Stimulated activated naive B cell treated with anti-CD40 and anti-IgM and Interleukin-4, amounts not matched to agents 10 μg/mL and 1 μg/mL and 100 μg/mL, for 72 hours (primary cell): ENCODE results near the gene PLEKHG5.
A peak's percentile ranks its signal among the peaks of the same experiment; 100 is the strongest.

Experiments
- ATAC-seq, 2 donors: fragments of 150-1000 bp; cut with Tn5 transposase; replicated peaks; 2 replicates each; pipeline ENCODE4 v1.10.0; 2021; ENCODE audit warnings: moderate library complexity in 1 of 2
- DNase-seq: peaks from one replicate; pipeline ENCODE4 v3.0.0; 2021
- H3K27ac Mint-ChIP-seq: one replicate; pipeline ENCODE4 v1.8.0; 2022; ENCODE audit warnings: mild to moderate bottlenecking, mixed read lengths
- H3K27me3 Mint-ChIP-seq, 2 donors: one replicate each; pipeline ENCODE4 v1.8.0; 2022; ENCODE audit warnings: mixed read lengths in 2 of 2
- H3K36me3 Mint-ChIP-seq, 2 donors: one replicate each; pipeline ENCODE4 v1.8.0; 2022; ENCODE audit warnings: mixed read lengths in 2 of 2, mild to moderate bottlenecking in 1 of 2
- H3K4me1 Mint-ChIP-seq, 2 donors: one replicate each; pipeline ENCODE4 v1.8.0; 2022; ENCODE audit warnings: mixed read lengths in 2 of 2, mild to moderate bottlenecking in 1 of 2
- H3K4me3 Mint-ChIP-seq, 2 donors: one replicate each; pipeline ENCODE4 v1.8.0; 2022; ENCODE audit warnings: mild to moderate bottlenecking in 2 of 2, mixed read lengths in 2 of 2, moderate library complexity in 1 of 2
- H3K9me3 Mint-ChIP-seq, 2 donors: one replicate each; pipeline ENCODE4 v1.8.0; 2022; ENCODE audit warnings: mixed read lengths in 2 of 2, mild to moderate bottlenecking in 1 of 2

The PLEKHG5 gene

GRCh38 chr1:6517435-6517851 is 26.0 kb upstream of the PLEKHG5 start:
- no peaks in the 10 kb centered on the region for H3K27me3 Mint-ChIP-seq
- no peaks in the 10 kb centered on the region for H3K4me1 Mint-ChIP-seq
- H3K4me3 Mint-ChIP-seq = no peak overlapping the region
- H3K27ac Mint-ChIP-seq = no peak overlapping the region
- H3K36me3 Mint-ChIP-seq = peaks cover 0 to 3% of the 10 kb centered on the region in 2 donors
- DNase-seq (no peak), ATAC-seq (no peak)
- no peaks in the 10 kb centered on the region for H3K9me3 Mint-ChIP-seq

GRCh38 chr1:6515771-6516170 is 24.3 kb upstream of the PLEKHG5 start:
- Mint-ChIP-seq H3K36me3 (peaks cover 0 to 1% of the 10 kb centered on the region in 2 donors), H3K9me3 (no peaks in the 10 kb centered on the region), H3K27me3 (no peaks in the 10 kb centered on the region), H3K27ac (no peak overlapping the region), H3K4me3 (no peak overlapping the region), H3K4me1 (no peaks in the 10 kb centered on the region)
- no peak for ATAC-seq
- DNase-seq = no peak

GRCh38 chr1:6513320-6513801 is 21.9 kb upstream of the PLEKHG5 start:
- DNase-seq (no peak), ATAC-seq (no peak)
- Mint-ChIP-seq H3K4me1 (peaks cover 0 to 9% of the 10 kb centered on the region in 2 donors), H3K4me3 (no peak overlapping the region), H3K27me3 (peaks cover 0 to 9% of the 10 kb centered on the region in 2 donors), H3K27ac (no peak overlapping the region), H3K36me3 (no peaks in the 10 kb centered on the region), H3K9me3 (no peaks in the 10 kb centered on the region)

GRCh38 chr1:6512908-6513280 is 21.4 kb upstream of the PLEKHG5 start:
- no peak for ATAC-seq
- H3K27me3 Mint-ChIP-seq = peaks cover 0 to 11% of the 10 kb centered on the region in 2 donors
- H3K9me3 Mint-ChIP-seq = no peaks in the 10 kb centered on the region
- H3K36me3 Mint-ChIP-seq = no peaks in the 10 kb centered on the region
- H3K4me1 Mint-ChIP-seq = peaks cover 0 to 9% of the 10 kb centered on the region in 2 donors
- H3K27ac Mint-ChIP-seq = no peak overlapping the region
- no peak overlapping the region for H3K4me3 Mint-ChIP-seq
- DNase-seq = no peak

DNA sequence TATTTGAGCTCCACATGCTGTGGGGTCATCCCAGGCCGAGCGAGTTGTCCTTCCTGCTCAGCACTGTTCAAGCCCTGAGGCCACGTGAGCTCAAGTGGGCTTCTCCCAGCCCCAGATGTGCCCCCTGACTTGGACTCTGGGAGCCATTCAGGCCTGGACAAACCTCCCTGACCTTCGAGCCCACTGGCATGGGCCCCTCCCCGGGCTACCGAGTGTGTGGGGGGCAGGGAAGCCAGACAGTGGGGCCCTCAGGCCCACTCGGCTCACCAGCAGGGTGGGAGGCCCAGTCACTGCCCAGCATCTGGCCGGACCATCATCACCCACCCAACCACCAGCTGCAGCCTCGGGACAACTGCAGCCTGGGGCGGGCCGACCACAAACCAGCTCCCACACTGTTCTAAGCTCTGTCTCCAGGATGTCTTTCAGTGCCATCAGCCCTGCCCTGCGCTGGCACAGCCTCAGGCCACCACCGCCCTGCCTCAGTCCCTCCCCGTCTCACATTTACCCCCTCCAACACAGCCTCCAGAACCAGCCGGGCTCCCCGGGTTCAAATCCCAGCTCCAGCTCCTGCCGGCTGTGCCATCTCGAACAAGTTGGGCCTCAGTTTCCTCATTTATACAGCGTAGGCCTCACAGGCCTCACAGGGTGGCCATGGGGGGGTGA is 20.9 kb upstream of the PLEKHG5 start:
- no peak overlapping the region for H3K4me3 Mint-ChIP-seq
- peaks cover 0 to 11% of the 10 kb centered on the region in 2 donors for H3K27me3 Mint-ChIP-seq
- H3K4me1 Mint-ChIP-seq = peaks cover 0 to 9% of the 10 kb centered on the region in 2 donors
- H3K36me3 Mint-ChIP-seq = no peaks in the 10 kb centered on the region
- ATAC-seq (no peak), DNase-seq (no peak)
- H3K27ac Mint-ChIP-seq = no peak overlapping the region
- no peaks in the 10 kb centered on the region for H3K9me3 Mint-ChIP-seq

- H3K4me3 Mint-ChIP-seq = no peak overlapping the region
- ATAC-seq (no peak), DNase-seq (no peak)
- H3K36me3 Mint-ChIP-seq = no peaks in the 10 kb centered on the region
- H3K27me3 Mint-ChIP-seq = peaks cover 6 to 11% of the 10 kb centered on the region in 2 donors
- no peak overlapping the region for H3K27ac Mint-ChIP-seq
- peaks cover 0 to 9% of the 10 kb centered on the region in 2 donors for H3K4me1 Mint-ChIP-seq
- no peaks in the 10 kb centered on the region for H3K9me3 Mint-ChIP-seq
These were observed 20.2 kb upstream of the PLEKHG5 start for GRCh38 chr1:6511561-6512244.

GRCh38 chr1:6511056-6511455 is 19.6 kb upstream of the PLEKHG5 start:
- Mint-ChIP-seq H3K36me3 (no peaks in the 10 kb centered on the region), H3K9me3 (no peaks in the 10 kb centered on the region), H3K27ac (no peak overlapping the region), H3K4me1 (peaks cover 0 to 9% of the 10 kb centered on the region in 2 donors), H3K27me3 (peaks cover 8 to 11% of the 10 kb centered on the region in 2 donors), H3K4me3 (no peak overlapping the region)
- DNase-seq = no peak
- ATAC-seq = no peak

GRCh38 chr1:6510493-6510892 is 19.0 kb upstream of the PLEKHG5 start:
- no peak overlapping the region for H3K4me3 Mint-ChIP-seq
- H3K27me3 Mint-ChIP-seq = peaks cover 9 to 13% of the 10 kb centered on the region in 2 donors
- H3K27ac Mint-ChIP-seq = no peak overlapping the region
- no peak for DNase-seq
- ATAC-seq = no peak
- peaks cover 0 to 9% of the 10 kb centered on the region in 2 donors for H3K4me1 Mint-ChIP-seq
- no peaks in the 10 kb centered on the region for H3K36me3 Mint-ChIP-seq
- H3K9me3 Mint-ChIP-seq = no peaks in the 10 kb centered on the region

DNA sequence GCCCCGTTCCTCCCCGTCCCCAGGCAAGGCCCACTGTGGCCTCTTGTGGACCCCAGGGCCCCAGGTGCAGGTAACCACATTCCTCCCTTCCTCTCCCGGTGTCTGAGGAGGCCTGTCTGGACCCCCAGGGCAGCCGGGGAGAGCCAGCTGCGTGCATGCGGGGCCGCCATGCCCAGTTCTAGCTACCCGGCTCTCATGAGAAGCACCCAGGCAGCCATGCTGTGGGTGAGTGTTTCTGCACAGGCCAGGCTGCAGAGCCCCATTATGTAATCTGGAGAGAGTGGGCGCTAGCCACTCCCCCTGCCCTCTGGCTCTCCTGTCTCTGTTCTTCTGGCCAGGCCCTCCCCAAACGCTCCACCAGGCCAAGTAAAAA is 18.4 kb upstream of the PLEKHG5 start:
- H3K4me3 Mint-ChIP-seq = no peak overlapping the region
- no peaks in the 10 kb centered on the region for H3K36me3 Mint-ChIP-seq
- DNase-seq (no peak), ATAC-seq (no peak)
- H3K27me3 Mint-ChIP-seq = peaks cover 13 to 18% of the 10 kb centered on the region in 2 donors
- H3K4me1 Mint-ChIP-seq = peaks cover 0 to 9% of the 10 kb centered on the region in 2 donors
- H3K27ac Mint-ChIP-seq = no peak overlapping the region
- no peaks in the 10 kb centered on the region for H3K9me3 Mint-ChIP-seq

DNA sequence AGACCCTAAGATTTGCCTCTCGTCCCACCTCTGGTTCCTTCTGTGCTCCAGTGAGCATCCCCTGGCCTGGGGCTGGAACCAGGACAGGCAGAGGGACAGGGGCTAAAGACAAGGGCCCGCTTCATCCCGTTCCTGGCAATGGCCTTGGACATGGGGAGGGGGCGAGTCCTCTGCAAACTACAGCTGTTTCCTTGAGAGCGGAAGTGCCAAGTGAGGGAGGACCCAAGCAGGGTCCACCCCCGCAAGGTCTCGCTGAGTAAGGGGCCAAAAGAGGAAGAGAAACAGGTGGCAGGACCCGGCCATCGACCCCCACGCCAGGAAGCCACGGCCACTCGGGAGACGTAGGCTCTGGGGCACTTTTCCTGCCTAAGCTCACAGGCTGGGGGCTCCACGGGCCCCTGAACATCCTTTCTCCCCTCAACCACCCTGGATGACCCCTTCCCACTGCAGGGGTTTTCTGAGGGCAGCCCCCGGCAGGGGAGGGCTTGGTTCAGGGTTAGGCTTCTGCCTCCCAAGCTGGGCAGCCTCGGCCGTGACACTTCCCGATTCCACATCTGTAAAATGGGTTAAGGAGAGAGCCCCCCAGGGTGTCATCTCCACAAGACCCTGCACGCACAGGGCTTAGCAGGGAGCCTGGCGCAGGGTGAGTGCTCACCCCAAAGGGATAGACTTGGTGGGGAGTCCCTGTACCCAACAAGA is 17.9 kb upstream of the PLEKHG5 start:
- Mint-ChIP-seq H3K4me3 (no peak overlapping the region), H3K4me1 (peaks cover 0 to 9% of the 10 kb centered on the region in 2 donors), H3K36me3 (no peaks in the 10 kb centered on the region), H3K27me3 (peaks cover 13 to 18% of the 10 kb centered on the region in 2 donors), H3K9me3 (no peaks in the 10 kb centered on the region), H3K27ac (no peak overlapping the region)
- DNase-seq (no peak), ATAC-seq (no peak)

GRCh38 chr1:6508816-6509189 is 17.3 kb upstream of the PLEKHG5 start:
- Mint-ChIP-seq H3K4me1 (peaks cover 0 to 9% of the 10 kb centered on the region in 2 donors), H3K27ac (peak overlapping the region; percentile 9), H3K9me3 (no peaks in the 10 kb centered on the region), H3K36me3 (no peaks in the 10 kb centered on the region), H3K4me3 (no peak overlapping the region), H3K27me3 (peaks cover 13 to 18% of the 10 kb centered on the region in 2 donors)
- DNase-seq (no peak), ATAC-seq (no peak)

- ATAC-seq (no peak), DNase-seq (no peak)
- H3K27me3 Mint-ChIP-seq = peaks cover 13 to 18% of the 10 kb centered on the region in 2 donors
- no peak overlapping the region for H3K4me3 Mint-ChIP-seq
- no peak overlapping the region for H3K27ac Mint-ChIP-seq
- H3K4me1 Mint-ChIP-seq = peaks cover 0 to 9% of the 10 kb centered on the region in 2 donors
- H3K9me3 Mint-ChIP-seq = no peaks in the 10 kb centered on the region
- no peaks in the 10 kb centered on the region for H3K36me3 Mint-ChIP-seq
These were observed 16.8 kb upstream of the PLEKHG5 start for GRCh38 chr1:6508154-6508815.

DNA sequence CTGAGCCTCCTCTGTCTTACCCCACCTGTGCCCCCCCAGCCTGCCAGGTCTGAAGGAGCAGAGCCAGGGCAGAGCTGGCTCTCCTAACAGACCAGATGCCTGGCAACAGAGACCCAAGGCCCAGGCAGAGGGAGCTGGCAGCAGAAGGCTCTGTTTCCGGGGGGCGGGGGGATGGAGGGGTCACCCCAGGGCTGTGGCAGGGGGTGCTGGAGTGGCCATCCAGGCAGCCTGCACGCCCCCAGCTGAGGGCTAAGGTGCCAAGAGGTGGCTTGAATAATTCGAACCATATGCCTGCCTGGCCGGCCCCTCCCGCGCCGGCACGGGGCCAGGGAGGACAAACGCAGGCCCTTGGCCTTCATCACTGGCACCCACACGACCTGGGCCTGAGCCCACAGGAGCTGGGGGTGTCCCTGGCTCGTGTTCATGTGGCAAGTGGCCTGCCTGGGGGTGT is 16.0 kb upstream of the PLEKHG5 start:
- H3K36me3 Mint-ChIP-seq = no peaks in the 10 kb centered on the region
- no peak overlapping the region for H3K4me3 Mint-ChIP-seq
- DNase-seq (no peak), ATAC-seq (no peak)
- peaks cover 13 to 18% of the 10 kb centered on the region in 2 donors for H3K27me3 Mint-ChIP-seq
- H3K4me1 Mint-ChIP-seq = peaks cover 0 to 9% of the 10 kb centered on the region in 2 donors
- no peak overlapping the region for H3K27ac Mint-ChIP-seq
- H3K9me3 Mint-ChIP-seq = no peaks in the 10 kb centered on the region

GRCh38 chr1:6507037-6507428 is 15.6 kb upstream of the PLEKHG5 start:
- no peaks in the 10 kb centered on the region for H3K36me3 Mint-ChIP-seq
- peaks cover 13 to 18% of the 10 kb centered on the region in 2 donors for H3K27me3 Mint-ChIP-seq
- H3K27ac Mint-ChIP-seq = no peak overlapping the region
- H3K4me3 Mint-ChIP-seq = no peak overlapping the region
- peaks cover 0 to 9% of the 10 kb centered on the region in 2 donors for H3K4me1 Mint-ChIP-seq
- H3K9me3 Mint-ChIP-seq = no peaks in the 10 kb centered on the region
- ATAC-seq (no peak), DNase-seq (no peak)
